ENCODE data around the gene DNAAF1. TPM values are rescaled to one million over a fixed set of nuclear protein-coding genes. Genes with fewer than 3 reads are reported as not detected.

The DNAAF1 gene
- total and polyA plus RNA-seq, 2 of the 8 experiments (the other 6 are each of a cell fraction or from before 2014, with no cell fraction given): 0.09 to 0.15 TPM

DNA sequence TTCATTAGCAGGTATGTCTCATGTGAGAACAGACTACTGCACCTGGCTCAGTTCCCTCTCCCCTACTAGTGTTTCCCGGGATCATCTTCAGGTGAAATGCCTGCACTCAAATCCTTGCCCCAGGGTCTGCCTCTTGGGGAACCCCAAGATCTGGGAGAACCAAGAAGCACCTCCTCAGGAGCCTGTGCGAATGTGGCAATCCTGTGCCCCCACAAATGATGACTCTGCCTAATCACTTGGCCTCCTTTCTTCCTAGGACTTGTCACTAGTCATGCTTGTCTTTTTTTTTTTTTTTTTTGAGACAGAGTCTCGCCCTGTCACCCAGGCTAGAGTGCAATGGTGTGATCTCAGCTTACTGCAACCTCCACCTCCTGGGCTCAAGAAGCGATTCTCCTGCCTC, 67.5 kb downstream of the DNAAF1 start:
- Histone ChIP-seq H3K27me3 (replicated peaks in 1 of 4; ENCODE audit: control insufficient read depth in 3 of 4, extremely low read depth in 1 of 4, insufficient read depth in 3 of 4, low read length in 3 of 4) (no peaks in the 10 kb centered on the region), H2BK120ac (replicated peaks; ENCODE audit: low read depth, low read length) (no peak overlapping the region), H4K91ac (replicated peaks; ENCODE audit: insufficient read length, low read length) (no peak overlapping the region), H2BK20ac (ENCODE audit: low read length) (no peak overlapping the region), H2AFZ (ENCODE audit: low read length) (no peak overlapping the region), H3K18ac (ENCODE audit: extremely low read depth, low read length) (no peak overlapping the region), H4K5ac (ENCODE audit: insufficient read length, low read depth, low read length) (no peak overlapping the region), H4K20me1 (replicated peaks in 1 of 2; ENCODE audit: control insufficient read depth in 1 of 2, insufficient read depth in 2 of 2, low read length in 2 of 2) (no peaks in the 10 kb centered on the region), H3K9ac (replicated peaks in 1 of 4; ENCODE audit: extremely low read depth in 1 of 4, low read depth in 3 of 4, low read length in 3 of 4) (no peak overlapping the region), H4K8ac (ENCODE audit: extremely low read depth, insufficient read depth, low read length) (no peak overlapping the region), H3K4me3 (ENCODE audit: extremely low read depth in 1 of 4, insufficient read depth in 2 of 4, low read depth in 3 of 4, low read length in 4 of 4) (no peak overlapping the region), H3K36me3 (ENCODE audit: control insufficient read depth in 2 of 4, insufficient read depth in 4 of 4, low read length in 3 of 4) (no peaks in the 10 kb centered on the region), H3K4me2 (ENCODE audit: insufficient read depth in 1 of 2, low read depth in 2 of 2, low read length in 2 of 2) (no peak overlapping the region), H2BK12ac (ENCODE audit: low read depth, low read length) (no peak overlapping the region), H3K14ac (ENCODE audit: insufficient read length) (no peak overlapping the region), H3K9me3 (ENCODE audit: insufficient read depth in 2 of 2, low read depth in 1 of 2, low read length in 1 of 2) (no peaks in the 10 kb centered on the region), H3K23me2 (ENCODE audit: low read depth, low read length) (no peaks in the 10 kb centered on the region), H2AK5ac (ENCODE audit: low read depth, low read length) (no peak overlapping the region), H3K4ac (replicated peaks; ENCODE audit: insufficient read length, low read depth, low read length) (no peak overlapping the region), H3K23ac (ENCODE audit: insufficient read length) (no peak overlapping the region), H3K4me1 (replicated peaks in 1 of 4; ENCODE audit: control insufficient read depth in 3 of 4, insufficient read depth in 4 of 4, low read length in 3 of 4) (peaks cover 0 to 5% (median 0%) of the 10 kb centered on the region in 4 experiments; a peak in 2 of 7 replicates), H3K27ac (ENCODE audit: low read depth, low read length) (no peak overlapping the region), H2BK15ac (ENCODE audit: low read length) (no peak overlapping the region), H2BK5ac (ENCODE audit: low read depth, low read length) (no peak overlapping the region), H3K79me1 (ENCODE audit: low read depth, low read length) (no peaks in the 10 kb centered on the region), H3K79me2 (ENCODE audit: control insufficient read depth in 1 of 2, insufficient read depth in 2 of 2, low read length in 2 of 2) (no peaks in the 10 kb centered on the region), H3K56ac (replicated peaks; ENCODE audit: insufficient read length, low read depth, low read length) (no peak overlapping the region)
- no peak for DNase-seq (ENCODE audit: low read depth in 1 of 2, low spot score in 2 of 2)
- ChIA-PET CTCF (ENCODE audit: partially characterized antibody) (no interaction called here), POLR2A (ENCODE audit: partially characterized antibody) (no interaction called here)
- no peak for FAIRE-seq
- 82% methylated on average over 3 of the region's 4 CpGs; no CpG with 5 or more reads in 1 of the 2 experiments for WGBS, 2 experiments (ENCODE audit: extremely low coverage in 1 of 2, insufficient coverage in 1 of 2, insufficient read length in 1 of 2, insufficient replicate concordance in 2 of 2, low coverage in 1 of 2, low lambda C conversion rate in 2 of 2, missing lambda C conversion rate in 1 of 2)
- TF ChIP-seq TBP (IDR thresholded peaks at IDR 0.05; ENCODE audit: low read depth, low read length): no peak
- TF ChIP-seq, protein P1, sequence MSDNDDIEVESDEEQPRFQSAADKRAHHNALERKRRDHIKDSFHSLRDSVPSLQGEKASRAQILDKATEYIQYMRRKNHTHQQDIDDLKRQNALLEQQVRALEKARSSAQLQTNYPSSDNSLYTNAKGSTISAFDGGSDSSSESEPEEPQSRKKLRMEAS (IDR thresholded peaks at IDR 0.05): no peak
- TF ChIP-seq NRF1 (IDR thresholded peaks at IDR 0.05; ENCODE audit: low read depth, low read length): no peak
- TF ChIP-seq GTF2F1 (IDR thresholded peaks at IDR 0.05; ENCODE audit: borderline replicate concordance, low read depth, low read length): no peak
- no peak for TF ChIP-seq CBX5 (IDR thresholded peaks at IDR 0.05; ENCODE audit: low read depth, low read length)
- no peak for TF ChIP-seq FOSL1 (IDR thresholded peaks at IDR 0.05; ENCODE audit: insufficient read depth, low read depth, low read length)
- no peak for TF ChIP-seq NANOG (IDR thresholded peaks at IDR 0.05; ENCODE audit: insufficient read depth, low read depth, low read length, poor library complexity, severe bottlenecking)
- no peak for TF ChIP-seq EGR1 (IDR thresholded peaks at IDR 0.05; ENCODE audit: borderline replicate concordance, low read depth, low read length)
- no peak for TF ChIP-seq ZNF274 (IDR thresholded peaks at IDR 0.05; ENCODE audit: borderline replicate concordance, extremely low read depth, low read length)
- TF ChIP-seq CBX8 (IDR thresholded peaks at IDR 0.05; ENCODE audit: borderline replicate concordance, low read depth, low read length): no peak
- TF ChIP-seq EP300 (IDR thresholded peaks at IDR 0.05; ENCODE audit: borderline replicate concordance in 1 of 2, low read depth in 2 of 2, low read length in 2 of 2): no peak
- no peak for TF ChIP-seq RAD21 (IDR thresholded peaks at IDR 0.05 in 1 of 2, conservative IDR thresholded peaks at IDR 0.05 in 1 of 2; ENCODE audit: low read depth in 2 of 2, low read length in 2 of 2)
- no peak for TF ChIP-seq RNF2 (IDR thresholded peaks at IDR 0.05; ENCODE audit: borderline replicate concordance, low read depth, low read length, missing control alignments, poor library complexity, severe bottlenecking)

All from H1 (cell line).